GM23338 (cell line): ENCODE data around the gene PIR.

ENCODE experiments used
- CREB1 ChIP-seq: fragments of 250-450 bp; sonication (Bioruptor Pico); IDR thresholded peaks from 2 replicates; pipeline ENCODE4 v1.5.0; 2020; ENCODE audit warnings: low read depth, mild to moderate bottlenecking, moderate library complexity
- EZH2 ChIP-seq: fragments of 200-600 bp; sonication (generic); IDR thresholded peaks from one replicate; pipeline ENCODE4 v1.8.0; 2017; ENCODE audit warnings: antibody characterized with exemption, mild to moderate bottlenecking, low read depth; ENCODE audit not compliant: unreplicated experiment
- EZH2phosphoT487 ChIP-seq: fragments of 200-600 bp; sonication (generic); IDR thresholded peaks from one replicate; pipeline ENCODE4 v1.8.1; 2018; ENCODE audit warnings: antibody characterized with exemption; ENCODE audit not compliant: unreplicated experiment
- JUNB ChIP-seq: IDR thresholded peaks from one replicate; pipeline ENCODE4 v1.6.1; 2016; ENCODE audit warnings: antibody characterized with exemption; ENCODE audit not compliant: unreplicated experiment
- NANOG ChIP-seq: IDR thresholded peaks from 2 replicates; pipeline ENCODE4 v1.6.1; 2016; ENCODE audit warnings: antibody characterized with exemption, borderline replicate concordance
- POLR2AphosphoS5 ChIP-seq: IDR thresholded peaks from 2 replicates; pipeline ENCODE4 v1.6.1; 2016; ENCODE audit warnings: antibody characterized with exemption, low read depth
- ZNF114 ChIP-seq: fragments of 250-450 bp; sonication (Bioruptor Pico); IDR thresholded peaks from 2 replicates; pipeline ENCODE4 v1.5.0; 2020; ENCODE audit warnings: mild to moderate bottlenecking, moderate library complexity
- ZNF462 ChIP-seq: fragments of 250-450 bp; sonication (Bioruptor Pico); IDR thresholded peaks from 2 replicates; pipeline ENCODE4 v1.5.0; 2020; ENCODE audit warnings: mild to moderate bottlenecking, moderate library complexity
- TF ChIP-seq, protein P1 (sequence below), 2 experiments: fragments of 200-600 bp in 1 of 2; sonication (generic) in 1 of 2; conservative IDR thresholded peaks; 2 replicates each; pipeline versions ENCODE4 v1.5.1 to v1.6.1; 2016 to 2017; ENCODE audit warnings: antibody characterized with exemption in 2 of 2, low read depth in 2 of 2, mild to moderate bottlenecking in 2 of 2, moderate library complexity in 1 of 2
- TF ChIP-seq, protein P2 (sequence below): IDR thresholded peaks from one replicate; pipeline ENCODE4 v1.6.1; 2018; ENCODE audit warnings: antibody characterized with exemption; ENCODE audit not compliant: unreplicated experiment
- TF ChIP-seq, protein P3 (sequence below): IDR thresholded peaks from 2 replicates; pipeline ENCODE4 v1.6.1; 2016; ENCODE audit warnings: antibody characterized with exemption

- TF ChIP-seq, protein P1, sequence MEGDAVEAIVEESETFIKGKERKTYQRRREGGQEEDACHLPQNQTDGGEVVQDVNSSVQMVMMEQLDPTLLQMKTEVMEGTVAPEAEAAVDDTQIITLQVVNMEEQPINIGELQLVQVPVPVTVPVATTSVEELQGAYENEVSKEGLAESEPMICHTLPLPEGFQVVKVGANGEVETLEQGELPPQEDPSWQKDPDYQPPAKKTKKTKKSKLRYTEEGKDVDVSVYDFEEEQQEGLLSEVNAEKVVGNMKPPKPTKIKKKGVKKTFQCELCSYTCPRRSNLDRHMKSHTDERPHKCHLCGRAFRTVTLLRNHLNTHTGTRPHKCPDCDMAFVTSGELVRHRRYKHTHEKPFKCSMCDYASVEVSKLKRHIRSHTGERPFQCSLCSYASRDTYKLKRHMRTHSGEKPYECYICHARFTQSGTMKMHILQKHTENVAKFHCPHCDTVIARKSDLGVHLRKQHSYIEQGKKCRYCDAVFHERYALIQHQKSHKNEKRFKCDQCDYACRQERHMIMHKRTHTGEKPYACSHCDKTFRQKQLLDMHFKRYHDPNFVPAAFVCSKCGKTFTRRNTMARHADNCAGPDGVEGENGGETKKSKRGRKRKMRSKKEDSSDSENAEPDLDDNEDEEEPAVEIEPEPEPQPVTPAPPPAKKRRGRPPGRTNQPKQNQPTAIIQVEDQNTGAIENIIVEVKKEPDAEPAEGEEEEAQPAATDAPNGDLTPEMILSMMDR (conservative IDR thresholded peaks at IDR 0.05; ENCODE audit: low read depth in 2 of 2) = no peak
- TF ChIP-seq EZH2 (no peak), POLR2AphosphoS5 (no peak), ZNF462 (CRISPR knock-in tag) (no peak), CREB1 (CRISPR knock-in tag) (no peak), JUNB (no peak), ZNF114 (CRISPR knock-in tag) (no peak), EZH2phosphoT487 (no peak), NANOG (no peak)
- TF ChIP-seq, protein P2, sequence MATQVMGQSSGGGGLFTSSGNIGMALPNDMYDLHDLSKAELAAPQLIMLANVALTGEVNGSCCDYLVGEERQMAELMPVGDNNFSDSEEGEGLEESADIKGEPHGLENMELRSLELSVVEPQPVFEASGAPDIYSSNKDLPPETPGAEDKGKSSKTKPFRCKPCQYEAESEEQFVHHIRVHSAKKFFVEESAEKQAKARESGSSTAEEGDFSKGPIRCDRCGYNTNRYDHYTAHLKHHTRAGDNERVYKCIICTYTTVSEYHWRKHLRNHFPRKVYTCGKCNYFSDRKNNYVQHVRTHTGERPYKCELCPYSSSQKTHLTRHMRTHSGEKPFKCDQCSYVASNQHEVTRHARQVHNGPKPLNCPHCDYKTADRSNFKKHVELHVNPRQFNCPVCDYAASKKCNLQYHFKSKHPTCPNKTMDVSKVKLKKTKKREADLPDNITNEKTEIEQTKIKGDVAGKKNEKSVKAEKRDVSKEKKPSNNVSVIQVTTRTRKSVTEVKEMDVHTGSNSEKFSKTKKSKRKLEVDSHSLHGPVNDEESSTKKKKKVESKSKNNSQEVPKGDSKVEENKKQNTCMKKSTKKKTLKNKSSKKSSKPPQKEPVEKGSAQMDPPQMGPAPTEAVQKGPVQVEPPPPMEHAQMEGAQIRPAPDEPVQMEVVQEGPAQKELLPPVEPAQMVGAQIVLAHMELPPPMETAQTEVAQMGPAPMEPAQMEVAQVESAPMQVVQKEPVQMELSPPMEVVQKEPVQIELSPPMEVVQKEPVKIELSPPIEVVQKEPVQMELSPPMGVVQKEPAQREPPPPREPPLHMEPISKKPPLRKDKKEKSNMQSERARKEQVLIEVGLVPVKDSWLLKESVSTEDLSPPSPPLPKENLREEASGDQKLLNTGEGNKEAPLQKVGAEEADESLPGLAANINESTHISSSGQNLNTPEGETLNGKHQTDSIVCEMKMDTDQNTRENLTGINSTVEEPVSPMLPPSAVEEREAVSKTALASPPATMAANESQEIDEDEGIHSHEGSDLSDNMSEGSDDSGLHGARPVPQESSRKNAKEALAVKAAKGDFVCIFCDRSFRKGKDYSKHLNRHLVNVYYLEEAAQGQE = no peak
- TF ChIP-seq, protein P3, sequence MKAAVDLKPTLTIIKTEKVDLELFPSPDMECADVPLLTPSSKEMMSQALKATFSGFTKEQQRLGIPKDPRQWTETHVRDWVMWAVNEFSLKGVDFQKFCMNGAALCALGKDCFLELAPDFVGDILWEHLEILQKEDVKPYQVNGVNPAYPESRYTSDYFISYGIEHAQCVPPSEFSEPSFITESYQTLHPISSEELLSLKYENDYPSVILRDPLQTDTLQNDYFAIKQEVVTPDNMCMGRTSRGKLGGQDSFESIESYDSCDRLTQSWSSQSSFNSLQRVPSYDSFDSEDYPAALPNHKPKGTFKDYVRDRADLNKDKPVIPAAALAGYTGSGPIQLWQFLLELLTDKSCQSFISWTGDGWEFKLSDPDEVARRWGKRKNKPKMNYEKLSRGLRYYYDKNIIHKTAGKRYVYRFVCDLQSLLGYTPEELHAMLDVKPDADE = no peak
These were observed 36.0 kb upstream of the PIR start for GRCh38 chrX:15529165-15529564.
